ENCODE results near the gene UQCRH.
"Not testable (repeated sequence)": the region's sequence is repeated elsewhere in the genome, so short reads cannot be mapped to it uniquely, and the experiment has no call there.

Gene UQCRH

GRCh38 chr1:46342677-46343350 is 39.3 kb downstream of the UQCRH start:
- DNase-seq (ENCODE audit: extremely low read depth, low read depth): no peak
- no peak for TF ChIP-seq CTCF (IDR thresholded peaks at IDR 0.05; ENCODE audit: low read depth, low read length)

- no peak for TF ChIP-seq CTCF (IDR thresholded peaks at IDR 0.05; ENCODE audit: low read depth, low read length)
- DNase-seq (ENCODE audit: extremely low read depth, low read depth): no peak
Measured at GRCh38 chr1:46343351-46343695, 39.8 kb downstream of the UQCRH start.

GRCh38 chr1:46343705-46344104 is 40.2 kb downstream of the UQCRH start:
- no peak for TF ChIP-seq CTCF (IDR thresholded peaks at IDR 0.05; ENCODE audit: low read depth, low read length)
- no peak for DNase-seq (ENCODE audit: extremely low read depth, low read depth)

GRCh38 chr1:46344481-46344880 is 41.0 kb downstream of the UQCRH start:
- DNase-seq (ENCODE audit: extremely low read depth, low read depth): no peak
- no peak for TF ChIP-seq CTCF (IDR thresholded peaks at IDR 0.05; ENCODE audit: low read depth, low read length)

GRCh38 chr1:46345281-46345680 is 41.8 kb downstream of the UQCRH start:
- no peak for TF ChIP-seq CTCF (IDR thresholded peaks at IDR 0.05; ENCODE audit: low read depth, low read length)
- no peak for DNase-seq (ENCODE audit: extremely low read depth, low read depth)

GRCh38 chr1:46352363-46352762 is 48.9 kb downstream of the UQCRH start:
- no peak for TF ChIP-seq CTCF (IDR thresholded peaks at IDR 0.05; ENCODE audit: low read depth, low read length)
- DNase-seq (ENCODE audit: extremely low read depth, low read depth): no peak

- not testable (repeated sequence) for DNase-seq (ENCODE audit: extremely low read depth, low read depth)
Measured at GRCh38 chr1:46355920-46356319, 52.4 kb downstream of the UQCRH start.

- no peak for TF ChIP-seq CTCF (IDR thresholded peaks at IDR 0.05; ENCODE audit: low read depth, low read length)
- no peak for DNase-seq (ENCODE audit: extremely low read depth, low read depth)
Measured at GRCh38 chr1:46362158-46362557, 58.7 kb downstream of the UQCRH start.
